HFF-Myc (cell line): ENCODE results near the gene PRKN.

ENCODE experiments used
- DNase-seq: peaks from one replicate; pipeline ENCODE4 v3.0.0-alpha.2; 2011; ENCODE audit warnings: low read depth; ENCODE audit errors: extremely low read depth
- H3K4me3 ChIP-seq: replicated peaks from 2 replicates; pipeline ENCODE4 v1.5.1; 2011; ENCODE audit warnings: low read depth, mild to moderate bottlenecking, control low read depth, low read length
- TF ChIP-seq, protein P1 (sequence below): IDR thresholded peaks from 2 replicates; pipeline ENCODE4 v1.5.1; 2012; ENCODE audit warnings: mild to moderate bottlenecking, low read depth, low read length, control low read depth; ENCODE audit errors: missing control alignments

Gene PRKN

DNA sequence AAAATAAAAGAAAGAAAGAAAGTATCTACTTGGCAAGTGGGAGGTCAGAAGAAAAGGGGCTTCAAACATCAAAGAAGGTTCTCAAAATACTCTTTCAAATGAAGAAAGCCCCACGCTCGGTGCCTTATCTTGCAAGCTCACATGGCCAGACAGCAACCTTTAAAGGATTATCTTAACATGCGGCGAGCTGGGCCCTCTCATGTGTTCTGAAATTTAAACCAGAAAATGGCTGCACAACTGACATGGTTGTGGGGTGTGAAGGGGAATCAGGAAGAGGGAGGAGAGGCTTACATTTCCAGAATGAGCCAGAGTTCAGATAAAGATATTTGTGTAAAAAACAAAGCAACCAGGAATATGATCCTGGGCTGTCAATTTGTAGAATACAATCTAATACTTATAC is 363.1 kb downstream of the PRKN start:
- no peak for DNase-seq
- TF ChIP-seq, protein P1, sequence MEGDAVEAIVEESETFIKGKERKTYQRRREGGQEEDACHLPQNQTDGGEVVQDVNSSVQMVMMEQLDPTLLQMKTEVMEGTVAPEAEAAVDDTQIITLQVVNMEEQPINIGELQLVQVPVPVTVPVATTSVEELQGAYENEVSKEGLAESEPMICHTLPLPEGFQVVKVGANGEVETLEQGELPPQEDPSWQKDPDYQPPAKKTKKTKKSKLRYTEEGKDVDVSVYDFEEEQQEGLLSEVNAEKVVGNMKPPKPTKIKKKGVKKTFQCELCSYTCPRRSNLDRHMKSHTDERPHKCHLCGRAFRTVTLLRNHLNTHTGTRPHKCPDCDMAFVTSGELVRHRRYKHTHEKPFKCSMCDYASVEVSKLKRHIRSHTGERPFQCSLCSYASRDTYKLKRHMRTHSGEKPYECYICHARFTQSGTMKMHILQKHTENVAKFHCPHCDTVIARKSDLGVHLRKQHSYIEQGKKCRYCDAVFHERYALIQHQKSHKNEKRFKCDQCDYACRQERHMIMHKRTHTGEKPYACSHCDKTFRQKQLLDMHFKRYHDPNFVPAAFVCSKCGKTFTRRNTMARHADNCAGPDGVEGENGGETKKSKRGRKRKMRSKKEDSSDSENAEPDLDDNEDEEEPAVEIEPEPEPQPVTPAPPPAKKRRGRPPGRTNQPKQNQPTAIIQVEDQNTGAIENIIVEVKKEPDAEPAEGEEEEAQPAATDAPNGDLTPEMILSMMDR: no peak
- H3K4me3 ChIP-seq: no peak overlapping the region

DNA sequence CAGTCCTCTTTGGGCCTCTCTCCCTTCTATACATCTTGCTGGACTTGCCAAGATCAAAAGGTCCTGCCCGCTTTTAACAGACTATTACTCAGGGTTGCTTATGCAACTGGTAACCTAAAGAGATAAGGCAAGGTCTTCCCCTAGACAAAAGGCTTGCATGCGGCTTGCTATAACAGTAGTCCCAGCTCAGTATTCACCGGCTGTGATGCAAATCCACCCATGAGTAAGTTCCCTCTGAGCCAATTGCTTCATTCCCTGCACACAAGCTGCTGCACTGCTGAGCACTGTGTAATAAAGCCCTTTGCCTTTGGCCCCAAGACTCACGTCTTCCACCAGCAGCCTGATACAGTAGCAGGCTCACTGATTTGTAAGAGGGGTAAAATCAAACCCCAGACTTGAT is 363.8 kb downstream of the PRKN start:
- no peak overlapping the region for H3K4me3 ChIP-seq
- DNase-seq: no peak
- TF ChIP-seq, protein P1: no peak

DNA sequence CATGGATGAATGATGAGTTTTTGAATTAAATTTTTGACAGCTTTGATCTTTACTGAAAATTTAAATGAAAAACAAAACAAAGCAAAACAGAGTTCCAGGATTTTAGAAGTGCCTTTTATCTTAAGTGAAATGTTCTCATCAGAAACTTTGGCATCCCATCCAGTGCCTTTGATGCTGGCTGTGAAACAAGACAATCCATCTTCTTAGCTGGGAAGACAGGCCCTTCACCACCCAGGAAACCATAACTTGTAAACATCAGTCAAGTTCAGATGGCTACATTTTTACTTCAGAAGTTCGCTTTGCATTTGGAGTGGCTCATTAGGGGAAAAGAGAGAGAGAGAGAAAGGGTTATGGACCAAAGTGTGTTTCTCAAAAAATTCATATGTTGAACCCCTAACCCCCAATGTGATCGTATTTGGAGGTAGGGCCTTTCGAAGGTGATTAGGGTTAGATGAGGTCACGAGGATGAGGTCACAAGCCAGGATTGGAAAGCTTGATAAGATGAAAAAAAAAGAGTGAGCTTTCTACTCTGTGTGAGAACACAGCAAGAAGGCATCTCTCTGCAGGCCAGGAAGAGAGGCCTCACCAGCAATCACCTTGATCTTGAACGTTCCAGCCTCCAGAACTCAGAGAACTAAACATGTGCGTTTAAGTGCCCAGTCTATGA is 366.5 kb downstream of the PRKN start:
- no peak for DNase-seq
- TF ChIP-seq, protein P1: no peak

DNA sequence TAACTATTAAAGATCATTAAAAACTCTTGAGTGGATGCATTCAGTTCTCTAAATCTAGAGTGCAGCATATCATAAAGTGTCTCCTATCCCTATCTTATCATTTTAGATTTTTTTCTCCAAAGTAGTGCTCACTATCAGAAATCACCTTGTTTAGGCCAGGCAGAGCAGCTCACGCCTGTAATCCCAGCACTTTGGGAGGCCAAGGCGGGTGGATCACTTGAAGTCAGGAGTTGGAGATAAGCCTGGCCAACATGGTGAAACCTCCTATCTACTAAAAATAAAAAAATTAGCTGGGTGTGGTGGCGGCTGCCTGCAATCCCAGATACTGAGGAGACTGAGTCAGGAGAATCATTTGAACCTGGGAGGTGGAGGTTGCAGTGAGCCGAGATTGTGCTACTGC is 368.9 kb downstream of the PRKN start:
- no peak overlapping the region for H3K4me3 ChIP-seq
- no peak for DNase-seq
- TF ChIP-seq, protein P1: no peak

More for the DNA sequence above, 366.5 kb downstream of the PRKN start:
- no peak overlapping the region for H3K4me3 ChIP-seq

DNA sequence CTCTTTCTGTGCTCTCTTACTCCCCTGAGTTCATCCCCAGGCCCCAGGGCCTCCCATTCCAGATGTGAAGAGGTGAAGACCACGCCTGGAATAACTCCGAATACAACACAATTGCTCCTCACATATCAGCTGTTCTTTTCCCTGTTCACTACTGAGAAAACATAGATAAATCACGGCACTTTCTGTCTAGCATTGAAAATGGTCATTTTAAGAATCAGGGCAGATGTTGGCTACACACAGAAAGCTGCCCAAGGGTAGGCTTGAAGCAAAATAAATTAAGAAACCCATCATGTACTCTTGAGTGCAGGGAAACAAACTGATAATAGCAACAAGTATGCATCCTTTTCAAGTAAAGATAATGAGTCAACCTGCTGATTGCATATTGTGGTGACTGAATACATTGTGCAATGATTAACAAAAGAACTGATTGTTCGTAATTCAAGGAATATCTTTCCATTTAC is 382.5 kb downstream of the PRKN start:
- no peak overlapping the region for H3K4me3 ChIP-seq
- no peak for DNase-seq
- TF ChIP-seq, protein P1: no peak

DNA sequence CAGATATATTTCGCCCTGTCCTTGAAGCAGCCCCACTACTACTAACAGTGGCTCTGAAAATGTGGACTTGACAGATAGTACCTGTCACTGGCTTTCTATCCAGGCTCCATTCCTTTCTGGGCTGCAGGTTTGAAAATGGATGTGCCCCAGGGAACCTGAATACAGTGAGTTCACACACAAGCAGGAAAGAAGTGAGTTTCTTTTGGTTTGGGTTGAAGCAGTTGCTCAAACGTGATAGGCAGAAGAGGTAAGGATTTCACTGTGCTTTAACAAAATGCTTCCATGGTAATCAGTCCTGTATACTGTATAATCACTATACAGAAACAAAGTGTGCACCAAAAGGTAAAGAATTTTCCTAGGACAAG is 382.9 kb downstream of the PRKN start:
- no peak overlapping the region for H3K4me3 ChIP-seq
- TF ChIP-seq, protein P1: no peak
- no peak for DNase-seq
